GM18951 (cell line): ENCODE results near the gene CLIC3.

Experiments used
- POLR2A ChIP-seq: IDR thresholded peaks from 4 replicates; pipeline ENCODE4 v1.6.1; 2011; ENCODE audit warnings: mild to moderate bottlenecking; ENCODE audit not compliant: insufficient read length, insufficient read depth; ENCODE audit errors: extremely low read depth
- in situ Hi-C: fragments of 300-500 bp; cut with MboI; formaldehyde crosslinking; loops from one replicate; pipeline ENCODE4 v1.12.0; 2022; ENCODE audit warnings: low sequenced_read_pairs, mixed read lengths, inconsistent platforms; ENCODE audit not compliant: unreplicated experiment

CLIC3 gene

DNA sequence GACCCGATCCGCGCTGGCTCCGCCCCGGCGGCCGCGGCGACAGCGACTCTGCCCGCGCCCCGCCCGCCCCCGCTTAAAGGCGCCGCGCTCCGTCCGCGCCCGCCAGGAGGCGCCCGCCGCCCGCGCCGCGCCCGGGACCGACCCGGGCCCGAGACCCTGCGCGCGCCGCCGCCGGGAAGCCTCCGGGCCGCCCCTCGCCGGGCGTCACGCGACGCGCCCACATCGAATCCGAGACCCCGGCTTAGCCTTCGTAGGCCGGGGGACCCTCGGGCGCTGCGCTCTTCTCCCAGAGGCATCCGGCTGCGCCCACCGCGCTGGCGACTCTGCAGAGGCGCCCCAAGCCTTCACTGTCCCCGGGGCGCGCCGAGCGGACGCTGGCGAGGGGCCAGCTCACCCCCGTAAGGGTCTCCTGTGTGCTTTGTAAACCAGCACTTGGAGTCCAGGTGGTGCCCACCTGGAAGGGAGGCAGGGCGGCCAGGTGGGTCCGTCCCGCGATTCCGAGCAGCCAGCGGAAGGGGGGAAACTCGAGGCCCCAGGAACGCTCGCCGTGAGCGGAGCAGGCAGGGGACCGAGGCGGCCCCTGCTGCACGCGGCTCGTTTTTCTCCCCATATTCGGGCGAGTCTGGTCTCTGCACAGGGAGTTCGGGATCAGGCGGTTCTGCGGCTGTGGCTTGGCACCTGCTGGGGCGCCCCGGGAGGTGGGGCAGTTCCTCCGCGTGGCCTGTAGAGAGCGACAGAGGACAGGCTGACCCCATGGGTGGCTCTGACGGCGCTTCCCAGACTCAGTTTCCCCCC is 32.1 kb upstream of the CLIC3 start:
- TF ChIP-seq POLR2A = no peak
- in situ Hi-C loops = loop anchor here (25.0 kb wide), 1 partner anchor 241 kb away; the partner anchor contains the start of genes CCDC183 and TMEM141

GRCh38 chr9:137027369-137028262 is 31.2 kb upstream of the CLIC3 start, which contains the start of gene ABCA2:
Gene ABCA2 (minus strand): TSS chr9:137028237. CDS start chr9:137028140, 97 bp downstream.
- TF ChIP-seq POLR2A = no peak
- in situ Hi-C loops = loop anchor here (25.0 kb wide), 1 partner anchor 240 kb away; the partner anchor contains the start of genes CCDC183 and TMEM141

- no peak for TF ChIP-seq POLR2A
- in situ Hi-C loops = loop anchor here (25.0 kb wide), 1 partner anchor 240 kb away; the partner anchor contains the start of genes CCDC183 and TMEM141
Observed at GRCh38 chr9:137026828-137027227, 30.5 kb upstream of the CLIC3 start.

GRCh38 chr9:137026384-137026783 is 30.0 kb upstream of the CLIC3 start:
- in situ Hi-C loops = loop anchor here (25.0 kb wide), 1 partner anchor 239 kb away; the partner anchor contains the start of genes CCDC183 and TMEM141
- TF ChIP-seq POLR2A = no peak

- in situ Hi-C loops = loop anchor here (25.0 kb wide), 1 partner anchor 238 kb away; the partner anchor contains the start of genes CCDC183 and TMEM141
- no peak for TF ChIP-seq POLR2A
Observed at GRCh38 chr9:137025517-137025966, 29.2 kb upstream of the CLIC3 start.

GRCh38 chr9:137023583-137023991 is 27.2 kb upstream of the CLIC3 start:
- in situ Hi-C loops = no loop called here
- TF ChIP-seq POLR2A = no peak

- no peak for TF ChIP-seq POLR2A
- in situ Hi-C loops = no loop called here
Observed at GRCh38 chr9:137023157-137023556, 26.8 kb upstream of the CLIC3 start.

DNA sequence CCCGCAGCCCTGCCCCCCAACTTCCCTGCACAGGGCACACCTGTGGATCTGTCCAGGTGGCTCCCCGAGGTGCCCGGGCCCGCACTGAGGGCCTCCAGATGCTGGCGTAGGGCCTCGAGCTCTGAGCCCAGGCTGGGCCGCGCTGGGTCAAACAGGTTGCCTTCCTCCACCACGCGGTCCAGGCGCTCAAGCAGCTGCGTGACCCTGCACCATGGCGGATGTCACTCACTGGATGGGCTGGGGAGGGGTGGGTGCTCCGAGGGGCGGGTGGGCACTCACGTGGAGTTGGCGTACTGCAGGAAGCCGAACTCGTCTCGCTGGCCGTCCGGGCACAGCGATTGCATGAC is 26.3 kb upstream of the CLIC3 start:
- no peak for TF ChIP-seq POLR2A

DNA sequence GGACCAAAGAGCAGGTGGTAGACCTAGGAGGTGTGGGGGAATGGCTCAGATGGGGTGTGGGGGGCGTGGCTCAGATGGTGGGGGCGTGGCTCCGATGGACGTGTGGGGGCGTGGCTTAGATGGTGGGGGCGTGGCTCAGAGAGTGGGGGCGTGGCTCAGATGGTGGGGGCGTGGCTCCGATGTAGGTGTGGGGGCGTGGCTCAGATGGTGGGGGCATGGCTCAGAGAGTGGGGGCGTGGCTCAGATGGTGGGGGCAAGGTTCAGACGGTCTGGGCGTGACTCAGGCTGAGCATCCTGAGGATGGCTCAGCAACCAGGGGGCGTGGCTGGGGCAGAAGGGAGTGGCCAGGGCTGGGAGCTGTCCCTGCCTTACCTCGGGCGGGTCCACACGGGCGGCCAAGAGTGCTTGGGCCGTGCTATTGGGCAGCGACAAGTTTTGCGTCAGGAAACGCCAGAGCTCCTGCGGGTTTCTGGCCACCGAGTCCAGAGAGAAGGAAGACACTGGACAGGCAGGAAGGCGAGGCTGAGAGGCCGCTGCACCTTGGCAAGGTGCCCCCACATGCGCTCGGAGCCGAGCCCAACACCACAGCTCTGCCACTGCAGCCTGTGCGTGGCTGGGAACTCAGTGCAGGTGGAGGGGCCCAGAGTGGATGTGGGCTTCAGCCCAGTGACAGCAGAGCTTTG is 25.8 kb upstream of the CLIC3 start:
- in situ Hi-C loops = no loop called here
- no peak for TF ChIP-seq POLR2A

More for the DNA sequence above, 26.3 kb upstream of the CLIC3 start:
- in situ Hi-C loops = no loop called here

DNA sequence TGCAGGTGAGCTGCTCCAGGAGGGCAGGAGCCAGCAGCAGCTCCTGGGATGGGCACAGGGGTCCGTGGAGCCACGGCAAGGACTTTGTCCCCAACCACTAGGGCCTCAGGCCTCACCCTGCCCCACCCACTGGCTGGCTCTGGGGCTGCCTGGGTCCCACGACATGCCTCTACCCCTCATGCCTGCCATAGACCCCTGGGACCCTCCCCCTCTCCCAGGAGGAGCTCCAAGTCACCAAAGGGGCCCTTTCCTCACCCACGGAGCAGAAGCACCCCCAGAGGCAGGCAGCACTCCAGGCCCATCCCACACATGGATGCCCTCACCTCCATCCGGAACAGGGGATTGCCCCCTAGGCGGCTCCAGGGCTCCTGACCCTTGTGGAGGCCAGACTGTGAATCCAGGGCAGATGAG is 25.2 kb upstream of the CLIC3 start:
- TF ChIP-seq POLR2A = no peak
- in situ Hi-C loops = no loop called here

- in situ Hi-C loops = no loop called here
- TF ChIP-seq POLR2A = no peak
Observed at GRCh38 chr9:137020771-137021567, 24.6 kb upstream of the CLIC3 start.

GRCh38 chr9:137019891-137020683 is 23.7 kb upstream of the CLIC3 start:
- in situ Hi-C loops = no loop called here
- TF ChIP-seq POLR2A = no peak
